Measurements from ENCODE around the gene TOX2. TPM values are rescaled to one million over a fixed set of nuclear protein-coding genes. Genes with fewer than 3 reads are reported as not detected.
A peak's percentile ranks its signal among the peaks of the same experiment; 100 is the strongest.

TOX2 gene
- total RNA-seq, 2 experiments from 2014 or later = 1.5 to 1.9 TPM

- no peak overlapping the region for H3K27ac Mint-ChIP-seq
- no peaks in the 10 kb centered on the region for H3K36me3 Mint-ChIP-seq (ENCODE audit: low read depth)
- H3K9me3 Mint-ChIP-seq = no peaks in the 10 kb centered on the region
- POLR2A ChIA-PET = no interaction called here
- CTCF ChIA-PET = interaction anchor here (0.5 to 1.4 kb wide), 3 partner anchors 324 to 560 kb away, joined by 3 to 4 read pairs (median 4); no protein-coding TSS in a partner anchor
- peaks cover 62% of the 10 kb centered on the region for H3K4me1 Mint-ChIP-seq
- no peak for DNase-seq
- peaks cover 15% of the 10 kb centered on the region for H3K27me3 Mint-ChIP-seq
- no peak overlapping the region for H3K4me3 Mint-ChIP-seq
Observed at GRCh38 chr20:44074252-44075151, 159.8 kb downstream of the TOX2 start.

GRCh38 chr20:44075191-44075949 lies 160.7 kb downstream of the TOX2 start:
- DNase-seq = no peak
- Mint-ChIP-seq H3K9me3 (no peaks in the 10 kb centered on the region), H3K27ac (no peak overlapping the region), H3K36me3 (ENCODE audit: low read depth) (no peaks in the 10 kb centered on the region), H3K4me1 (peaks cover 61% of the 10 kb centered on the region), H3K27me3 (peaks cover 15% of the 10 kb centered on the region), H3K4me3 (no peak overlapping the region)
- ChIA-PET CTCF (interaction anchor here (0.5 to 1.4 kb wide), 3 partner anchors 12 to 561 kb away, joined by 4 read pairs; no protein-coding TSS in a partner anchor), POLR2A (no interaction called here)

- H3K27me3 Mint-ChIP-seq = peaks cover 15% of the 10 kb centered on the region
- ChIA-PET POLR2A (no interaction called here), CTCF (interaction anchor here (0.5 kb wide), 1 partner anchor 12 kb away, joined by 4 read pairs; no protein-coding TSS in a partner anchor)
- H3K4me3 Mint-ChIP-seq = no peak overlapping the region
- no peaks in the 10 kb centered on the region for H3K36me3 Mint-ChIP-seq (ENCODE audit: low read depth)
- no peak for DNase-seq
- no peaks in the 10 kb centered on the region for H3K9me3 Mint-ChIP-seq
- H3K27ac Mint-ChIP-seq = no peak overlapping the region
- H3K4me1 Mint-ChIP-seq = peaks cover 61% of the 10 kb centered on the region
Observed at GRCh38 chr20:44075950-44076232, 161.2 kb downstream of the TOX2 start.

DNA sequence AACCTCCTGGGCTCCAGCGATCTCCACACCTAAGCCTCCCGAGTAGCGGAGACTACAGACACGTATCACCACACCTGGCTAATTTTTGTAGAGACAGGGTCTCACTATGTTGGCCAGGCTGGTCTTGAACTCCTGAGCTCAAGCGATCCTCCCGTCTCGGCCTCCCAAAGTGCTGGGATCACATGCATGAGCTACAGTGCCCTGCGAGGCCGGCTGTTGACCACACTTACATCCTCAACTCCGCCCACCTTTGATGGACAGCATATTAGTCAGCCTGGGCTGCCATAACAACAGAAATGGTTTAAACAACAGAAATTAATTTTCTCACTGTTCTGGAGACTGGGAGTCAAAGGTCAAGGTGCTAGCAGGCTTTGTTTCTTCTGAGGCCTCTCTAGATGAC lies 164.6 kb downstream of the TOX2 start:
- Mint-ChIP-seq H3K36me3 (ENCODE audit: low read depth) (no peaks in the 10 kb centered on the region), H3K27me3 (peaks cover 4% of the 10 kb centered on the region), H3K27ac (no peak overlapping the region), H3K4me1 (peaks cover 35% of the 10 kb centered on the region), H3K4me3 (no peak overlapping the region), H3K9me3 (no peaks in the 10 kb centered on the region)
- ChIA-PET POLR2A (no interaction called here), CTCF (interaction anchor here (1.7 kb wide), 1 partner anchor 61 kb away, joined by 6 read pairs; no protein-coding TSS in a partner anchor)
- DNase-seq = no peak

DNA sequence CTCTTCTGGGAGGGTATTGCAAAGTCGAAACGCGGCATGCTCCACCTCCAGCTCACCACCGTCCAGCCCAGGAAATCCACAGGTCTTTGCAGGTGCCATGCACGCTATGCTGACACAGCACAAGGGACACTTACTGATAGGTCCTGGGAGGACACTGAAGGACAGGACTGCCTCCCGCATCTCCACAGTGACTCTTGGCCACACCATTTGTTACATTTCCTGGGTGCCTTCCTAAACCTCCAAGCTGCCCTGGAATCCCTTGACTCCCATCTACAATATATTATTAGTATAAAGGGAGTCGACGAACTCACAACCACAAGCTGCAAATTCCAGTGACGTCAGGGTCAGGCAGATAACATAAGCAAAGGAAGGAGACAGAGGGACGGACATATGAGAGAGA lies 165.4 kb downstream of the TOX2 start:
- Mint-ChIP-seq H3K9me3 (no peaks in the 10 kb centered on the region), H3K27ac (no peak overlapping the region), H3K4me1 (peaks cover 27% of the 10 kb centered on the region), H3K4me3 (no peak overlapping the region), H3K36me3 (ENCODE audit: low read depth) (no peaks in the 10 kb centered on the region), H3K27me3 (peaks cover 4% of the 10 kb centered on the region)
- ChIA-PET POLR2A (interaction anchor here (0.7 kb wide), 1 partner anchor 50 kb away, joined by 3 read pairs; no protein-coding TSS in a partner anchor), CTCF (interaction anchor here (0.5 to 2.2 kb wide), 14 partner anchors 8 to 623 kb away, joined by 3 to 8 read pairs (median 3); partner anchors contain the start of gene SRSF6)
- no peak for DNase-seq

DNA sequence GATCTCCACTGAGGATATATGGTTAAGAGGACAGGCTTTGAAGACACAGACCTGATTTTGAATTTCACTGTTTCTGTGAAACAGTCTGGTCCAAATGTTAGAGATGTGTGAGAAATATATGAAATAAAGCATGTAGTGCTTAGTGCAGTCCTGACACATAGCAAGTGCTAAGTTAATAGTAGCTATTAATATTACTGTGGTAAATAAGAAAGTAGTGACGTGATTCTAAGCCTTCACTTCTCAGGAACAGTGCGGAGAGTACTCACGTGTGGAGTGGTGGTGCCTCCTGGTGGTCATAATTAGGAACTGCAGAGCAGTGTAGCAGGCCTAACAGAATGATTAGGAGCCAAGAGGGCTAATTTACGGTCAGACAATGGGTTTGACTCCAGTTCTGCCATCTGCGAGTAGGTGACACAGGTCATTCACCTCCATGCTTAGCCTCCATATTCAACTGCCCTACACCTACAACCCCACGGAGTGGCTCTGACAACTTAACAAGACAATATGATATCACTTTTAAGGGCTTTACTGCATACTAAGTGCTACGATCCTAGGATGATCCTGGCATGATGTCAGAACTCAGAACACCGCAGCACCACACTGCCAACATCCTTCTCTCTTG lies 166.1 kb downstream of the TOX2 start:
- H3K27me3 Mint-ChIP-seq = peaks cover 4% of the 10 kb centered on the region
- no peaks in the 10 kb centered on the region for H3K9me3 Mint-ChIP-seq
- H3K4me1 Mint-ChIP-seq = peaks cover 22% of the 10 kb centered on the region
- H3K27ac Mint-ChIP-seq = no peak overlapping the region
- no peak overlapping the region for H3K4me3 Mint-ChIP-seq
- ChIA-PET POLR2A (interaction anchor here (0.7 to 0.8 kb wide), 2 partner anchors 49 to 72 kb away, joined by 3 to 5 read pairs; no protein-coding TSS in a partner anchor), CTCF (interaction anchor here (0.5 to 2.2 kb wide), 15 partner anchors 9 to 624 kb away, joined by 3 to 8 read pairs (median 3); partner anchors contain the start of gene SRSF6)
- DNase-seq = peak; percentile 77
- no peaks in the 10 kb centered on the region for H3K36me3 Mint-ChIP-seq (ENCODE audit: low read depth)

GRCh38 chr20:44081476-44081875 lies 166.8 kb downstream of the TOX2 start:
- no peaks in the 10 kb centered on the region for H3K9me3 Mint-ChIP-seq
- H3K27me3 Mint-ChIP-seq = peaks cover 4% of the 10 kb centered on the region
- DNase-seq = no peak
- CTCF ChIA-PET = interaction anchor here (1.0 to 2.2 kb wide), 5 partner anchors 9 to 624 kb away, joined by 3 to 7 read pairs (median 5); partner anchors contain the start of gene SRSF6
- no peaks in the 10 kb centered on the region for H3K36me3 Mint-ChIP-seq (ENCODE audit: low read depth)
- H3K4me1 Mint-ChIP-seq = peaks cover 20% of the 10 kb centered on the region
- no peak overlapping the region for H3K4me3 Mint-ChIP-seq
- H3K27ac Mint-ChIP-seq = no peak overlapping the region
- POLR2A ChIA-PET = no interaction called here

GRCh38 chr20:44081888-44082287 lies 167.2 kb downstream of the TOX2 start:
- CTCF ChIA-PET = interaction anchor here (1.0 to 2.2 kb wide), 6 partner anchors 10 to 625 kb away, joined by 3 to 7 read pairs (median 3); partner anchors contain the start of gene SRSF6
- no peaks in the 10 kb centered on the region for H3K9me3 Mint-ChIP-seq

GRCh38 chr20:44083220-44083933 lies 168.7 kb downstream of the TOX2 start:
- ChIA-PET CTCF (interaction anchor here (0.6 to 1.4 kb wide), 7 partner anchors 9 to 391 kb away, joined by 3 to 4 read pairs (median 3); no protein-coding TSS in a partner anchor), POLR2A (no interaction called here)
- Mint-ChIP-seq H3K4me3 (no peak overlapping the region), H3K4me1 (peaks cover 17% of the 10 kb centered on the region), H3K27ac (no peak overlapping the region), H3K27me3 (peaks cover under 1% of the 10 kb centered on the region), H3K9me3 (no peaks in the 10 kb centered on the region), H3K36me3 (ENCODE audit: low read depth) (no peaks in the 10 kb centered on the region)
- DNase-seq = no peak

More at GRCh38 chr20:44081888-44082287, 167.2 kb downstream of the TOX2 start:
- peaks cover 4% of the 10 kb centered on the region for H3K27me3 Mint-ChIP-seq
- H3K4me1 Mint-ChIP-seq = peaks cover 20% of the 10 kb centered on the region
- no peak overlapping the region for H3K27ac Mint-ChIP-seq
- no peak overlapping the region for H3K4me3 Mint-ChIP-seq
- POLR2A ChIA-PET = no interaction called here
- no peak for DNase-seq
- no peaks in the 10 kb centered on the region for H3K36me3 Mint-ChIP-seq (ENCODE audit: low read depth)

DNA sequence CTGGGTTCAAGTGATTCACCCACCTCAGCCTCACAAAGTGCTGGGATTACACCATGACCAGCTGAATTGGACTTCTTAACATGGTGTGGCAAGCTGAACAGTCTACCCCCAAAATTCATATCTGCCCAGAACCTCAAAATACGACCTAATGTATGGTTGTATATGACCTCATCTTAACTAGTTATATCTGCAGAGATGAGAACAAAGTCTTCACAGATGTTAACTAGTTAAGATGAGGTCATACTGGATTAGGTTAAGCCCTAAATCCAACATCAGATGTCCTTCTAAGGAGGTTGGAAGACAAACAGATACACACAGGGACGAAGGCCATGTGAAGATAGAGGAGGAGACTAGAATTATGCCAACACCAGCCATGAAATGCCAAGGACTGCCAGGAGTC lies 169.8 kb downstream of the TOX2 start:
- no peaks in the 10 kb centered on the region for H3K36me3 Mint-ChIP-seq (ENCODE audit: low read depth)
- peaks cover 14% of the 10 kb centered on the region for H3K4me1 Mint-ChIP-seq
- ChIA-PET CTCF (interaction anchor here (0.6 to 1.3 kb wide), 6 partner anchors 32 to 523 kb away, joined by 3 to 4 read pairs (median 4); no protein-coding TSS in a partner anchor), POLR2A (no interaction called here)
- H3K9me3 Mint-ChIP-seq = no peaks in the 10 kb centered on the region
- no peak for DNase-seq
- no peak overlapping the region for H3K4me3 Mint-ChIP-seq
- no peaks in the 10 kb centered on the region for H3K27me3 Mint-ChIP-seq
- H3K27ac Mint-ChIP-seq = no peak overlapping the region

- Mint-ChIP-seq H3K36me3 (ENCODE audit: low read depth) (no peaks in the 10 kb centered on the region), H3K27me3 (no peaks in the 10 kb centered on the region), H3K9me3 (no peaks in the 10 kb centered on the region), H3K4me3 (no peak overlapping the region), H3K27ac (no peak overlapping the region), H3K4me1 (peaks cover 9% of the 10 kb centered on the region)
- CTCF ChIA-PET = interaction anchor here (0.7 to 1.1 kb wide), 3 partner anchors 43 to 335 kb away, joined by 3 read pairs; no protein-coding TSS in a partner anchor
- POLR2A ChIA-PET = no interaction called here
- DNase-seq = no peak
Observed at GRCh38 chr20:44084891-44085290, 170.2 kb downstream of the TOX2 start.

Measured in activated CD4-positive, alpha-beta T cell treated with anti-CD3 and anti-CD28 coated beads, Interleukin-2, amount 10 ng/mL, durations not matched to agents 7 days and 5 days (primary cell).